ENCODE data around the gene TTC22. TPM values are rescaled to one million over a fixed set of nuclear protein-coding genes. Genes with fewer than 3 reads are reported as not detected.

The TTC22 gene
- total RNA-seq, 4 donors from 2014 or later, result 0.10 to 0.24 (median 0.13) TPM; not detected in 1

GRCh38 chr1:54814571-54814970 is 13.4 kb upstream of the TTC22 start:
- TF ChIP-seq, protein P1, sequence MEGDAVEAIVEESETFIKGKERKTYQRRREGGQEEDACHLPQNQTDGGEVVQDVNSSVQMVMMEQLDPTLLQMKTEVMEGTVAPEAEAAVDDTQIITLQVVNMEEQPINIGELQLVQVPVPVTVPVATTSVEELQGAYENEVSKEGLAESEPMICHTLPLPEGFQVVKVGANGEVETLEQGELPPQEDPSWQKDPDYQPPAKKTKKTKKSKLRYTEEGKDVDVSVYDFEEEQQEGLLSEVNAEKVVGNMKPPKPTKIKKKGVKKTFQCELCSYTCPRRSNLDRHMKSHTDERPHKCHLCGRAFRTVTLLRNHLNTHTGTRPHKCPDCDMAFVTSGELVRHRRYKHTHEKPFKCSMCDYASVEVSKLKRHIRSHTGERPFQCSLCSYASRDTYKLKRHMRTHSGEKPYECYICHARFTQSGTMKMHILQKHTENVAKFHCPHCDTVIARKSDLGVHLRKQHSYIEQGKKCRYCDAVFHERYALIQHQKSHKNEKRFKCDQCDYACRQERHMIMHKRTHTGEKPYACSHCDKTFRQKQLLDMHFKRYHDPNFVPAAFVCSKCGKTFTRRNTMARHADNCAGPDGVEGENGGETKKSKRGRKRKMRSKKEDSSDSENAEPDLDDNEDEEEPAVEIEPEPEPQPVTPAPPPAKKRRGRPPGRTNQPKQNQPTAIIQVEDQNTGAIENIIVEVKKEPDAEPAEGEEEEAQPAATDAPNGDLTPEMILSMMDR (IDR thresholded peaks at IDR 0.05 in 4 of 5, conservative IDR thresholded peaks at IDR 0.05 in 1 of 5), result no peak
- no peak for TF ChIP-seq POLR2A (IDR thresholded peaks at IDR 0.05)
- intact Hi-C loops (cut with DNase I; ENCODE audit: low total_unique reads), result loop anchor here (5.0 kb wide), 1 partner anchor 142 kb away; no protein-coding TSS in a partner anchor
- Histone ChIP-seq H3K27ac (no peak overlapping the region), H3K36me3 (no peaks in the 10 kb centered on the region), H3K4me1 (no peaks in the 10 kb centered on the region), H3K27me3 (no peaks in the 10 kb centered on the region), H3K9me3 (no peaks in the 10 kb centered on the region), H3K4me3 (no peak overlapping the region)
- DNase-seq (no peak), ATAC-seq (no peak)
- in situ Hi-C loops (cut with MboI; ENCODE audit: low sequenced_read_pairs in 4 of 4), result loop anchor here in 1 of 4 donors (25.0 kb wide), 1 partner anchor 702 kb away; no protein-coding TSS in a partner anchor

DNA sequence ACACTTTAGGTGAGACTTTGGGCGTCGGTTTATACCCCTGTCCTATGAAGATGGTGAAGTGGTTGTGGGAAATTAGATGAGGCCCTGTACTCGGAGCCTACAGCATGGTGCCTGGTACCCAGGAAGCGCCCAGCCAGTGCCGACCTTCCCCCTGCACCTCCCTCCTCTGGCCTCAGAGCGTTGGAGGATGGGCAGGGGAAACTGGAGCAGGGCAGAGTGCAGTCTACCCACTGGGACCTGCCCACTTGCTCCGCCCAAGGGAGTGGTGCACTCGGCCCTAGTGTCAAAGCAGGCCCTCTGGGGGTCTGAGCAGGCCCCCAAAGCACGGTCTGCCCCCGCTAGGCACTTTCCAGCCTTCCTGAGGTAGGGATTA is 13.0 kb upstream of the TTC22 start:
- H3K27ac ChIP-seq, result no peak overlapping the region
- intact Hi-C loops (cut with DNase I; ENCODE audit: low total_unique reads), result loop anchor here (5.0 kb wide), 1 partner anchor 142 kb away; no protein-coding TSS in a partner anchor
- H3K9me3 ChIP-seq, result no peaks in the 10 kb centered on the region
- in situ Hi-C loops (cut with MboI; ENCODE audit: low sequenced_read_pairs in 4 of 4), result loop anchor here in 1 of 4 donors (25.0 kb wide), 1 partner anchor 702 kb away; no protein-coding TSS in a partner anchor
- no peaks in the 10 kb centered on the region for H3K27me3 ChIP-seq
- no peak for ATAC-seq
- H3K36me3 ChIP-seq, result no peaks in the 10 kb centered on the region
- no peak overlapping the region for H3K4me3 ChIP-seq
- TF ChIP-seq, protein P1 (IDR thresholded peaks at IDR 0.05 in 4 of 5, conservative IDR thresholded peaks at IDR 0.05 in 1 of 5), result no peak
- TF ChIP-seq POLR2A (IDR thresholded peaks at IDR 0.05), result no peak
- H3K4me1 ChIP-seq, result no peaks in the 10 kb centered on the region
- no peak for DNase-seq

DNA sequence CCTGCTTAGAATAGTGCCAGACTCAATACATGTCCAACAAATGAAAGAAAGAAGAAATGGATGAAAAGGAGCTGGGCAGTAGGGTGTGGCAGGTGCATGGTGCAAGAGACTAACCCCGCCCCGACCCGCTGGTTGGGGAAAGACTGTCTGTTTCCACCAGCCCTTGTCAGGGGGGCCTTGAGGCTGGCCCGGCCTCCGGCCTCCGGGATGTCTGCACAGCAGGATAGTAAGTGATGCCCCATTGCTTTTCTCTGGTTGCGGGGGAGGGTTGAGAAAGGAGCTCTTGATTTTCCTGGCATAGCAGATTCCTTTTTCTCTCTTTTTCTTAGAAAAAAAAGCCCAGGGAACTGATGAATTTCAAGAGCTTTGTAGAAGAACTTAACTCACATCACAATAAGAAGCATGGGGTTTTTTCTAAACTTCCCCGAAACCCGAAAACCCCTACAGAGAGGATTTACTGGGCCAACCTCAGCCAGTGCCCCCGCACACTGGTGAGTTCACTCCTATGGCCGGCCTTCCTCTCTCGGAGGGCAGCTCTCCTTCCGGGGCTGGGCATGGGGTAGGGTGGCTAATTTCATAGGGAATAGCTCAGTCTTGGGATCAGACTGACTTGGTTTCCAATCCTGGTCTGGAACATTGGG is 12.5 kb upstream of the TTC22 start:
- DNase-seq, result no peak
- TF ChIP-seq POLR2A (IDR thresholded peaks at IDR 0.05), result no peak
- TF ChIP-seq, protein P1 (IDR thresholded peaks at IDR 0.05 in 4 of 5, conservative IDR thresholded peaks at IDR 0.05 in 1 of 5), result no peak

GRCh38 chr1:54812801-54813484 is 11.8 kb upstream of the TTC22 start:
- H3K27me3 ChIP-seq, result no peaks in the 10 kb centered on the region
- in situ Hi-C loops (cut with MboI; ENCODE audit: low sequenced_read_pairs in 4 of 4) (loop anchor here in 1 of 4 donors (25.0 kb wide), 1 partner anchor 701 kb away; no protein-coding TSS in a partner anchor), intact Hi-C loops (cut with DNase I; ENCODE audit: low total_unique reads) (loop anchor here (5.0 kb wide), 1 partner anchor 141 kb away; no protein-coding TSS in a partner anchor)
- H3K36me3 ChIP-seq, result no peaks in the 10 kb centered on the region
- DNase-seq, result no peak
- H3K4me3 ChIP-seq, result no peak overlapping the region
- no peaks in the 10 kb centered on the region for H3K4me1 ChIP-seq
- no peaks in the 10 kb centered on the region for H3K9me3 ChIP-seq
- ATAC-seq, result no peak
- H3K27ac ChIP-seq, result no peak overlapping the region
- TF ChIP-seq, protein P1 (IDR thresholded peaks at IDR 0.05 in 4 of 5, conservative IDR thresholded peaks at IDR 0.05 in 1 of 5), result no peak
- TF ChIP-seq POLR2A (IDR thresholded peaks at IDR 0.05), result no peak

More for the DNA sequence above, 12.5 kb upstream of the TTC22 start:
- H3K27me3 ChIP-seq, result no peaks in the 10 kb centered on the region
- no peak overlapping the region for H3K4me3 ChIP-seq
- no peak for ATAC-seq
- no peak overlapping the region for H3K27ac ChIP-seq
- intact Hi-C loops (cut with DNase I; ENCODE audit: low total_unique reads), result loop anchor here (5.0 kb wide), 1 partner anchor 141 kb away; no protein-coding TSS in a partner anchor
- H3K4me1 ChIP-seq, result no peaks in the 10 kb centered on the region
- in situ Hi-C loops (cut with MboI; ENCODE audit: low sequenced_read_pairs in 4 of 4), result loop anchor here in 1 of 4 donors (25.0 kb wide), 1 partner anchor 701 kb away; no protein-coding TSS in a partner anchor
- H3K36me3 ChIP-seq, result no peaks in the 10 kb centered on the region
- H3K9me3 ChIP-seq, result no peaks in the 10 kb centered on the region
